ENCODE measurements around the gene RTEL1. TPM values are rescaled to one million over a fixed set of nuclear protein-coding genes. Genes with fewer than 3 reads are reported as not detected.

RTEL1 gene
- total and polyA plus RNA-seq, 9 of the 15 experiments (the other 6 are each of a cell fraction or from before 2014, with no cell fraction given) = 0.36 to 61.0 (median 17.9) TPM

- BruUV-seq (replicated peaks) = no TSS peak
- Histone ChIP-seq H3K4me2 (ENCODE audit: insufficient read depth, low read length) (no peak overlapping the region), H3K79me2 (ENCODE audit: control insufficient read depth, insufficient read depth, low read length) (peaks cover 16% of the 10 kb centered on the region), H3K9ac (ENCODE audit: insufficient read depth in 1 of 2, low read depth in 2 of 2, low read length in 2 of 2) (peak overlapping the region in 1 of 2 experiments; percentile 81; a peak in 1 of 4 replicates), H3K27me3 (ENCODE audit: control insufficient read depth in 2 of 2, insufficient read depth in 2 of 2, low read length in 2 of 2) (no peaks in the 10 kb centered on the region), H2AFZ (ENCODE audit: low read depth, low read length) (no peak overlapping the region), H3K4me1 (replicated peaks in 1 of 2; ENCODE audit: control insufficient read depth in 2 of 2, insufficient read depth in 2 of 2, low read length in 2 of 2) (peaks cover 12 to 79% of the 10 kb centered on the region in 2 experiments), H3K9me1 (ENCODE audit: control insufficient read depth, insufficient read depth, low read length) (no peaks in the 10 kb centered on the region), H3K36me3 (ENCODE audit: control insufficient read depth, insufficient read depth, low read length) (peaks cover 37% of the 10 kb centered on the region), H3K4me3 (no peak overlapping the region), H3K27ac (ENCODE audit: extremely low read depth, low read depth, low read length) (no peak overlapping the region), H4K20me1 (replicated peaks; ENCODE audit: control insufficient read depth, insufficient read depth, low read length) (peaks cover 9% of the 10 kb centered on the region), H3K9me3 (replicated peaks; ENCODE audit: control insufficient read depth, insufficient read depth, low read depth, low read length) (no peaks in the 10 kb centered on the region)
- DNase-seq (ENCODE audit: extremely low read depth in 1 of 4, low spot score in 3 of 4) (peak in 2 of 4 experiments; percentile 17 to 21), ATAC-seq (no peak), FAIRE-seq (no peak)
- intact Hi-C loops (cut with micrococcal nuclease) = loop anchor here (10.0 kb wide), 2 partner anchors 83 to 167 kb away; partner anchors contain the start of gene PTK6
- WGBS (ENCODE audit: insufficient coverage, low coverage, missing lambda C conversion rate) = 76% methylated on average over 5 of the region's 14 CpGs
- CTCF ChIA-PET (ENCODE audit: low intra/inter-chr PET ratio) = no interaction called here
- TF ChIP-seq BRF1 (IDR thresholded peaks at IDR 0.05; ENCODE audit: borderline replicate concordance, extremely low read depth, insufficient read length) (no peak), RFX1 (IDR thresholded peaks at IDR 0.05) (no peak), POLR2G (IDR thresholded peaks at IDR 0.05; ENCODE audit: low read depth, low read length) (peak; percentile 71), POLR2A (conservative IDR thresholded peaks at IDR 0.05) (peak; percentile 56), ZNF175 (CRISPR knock-in tag; IDR thresholded peaks at IDR 0.05; ENCODE audit: low read depth) (no peak), PATZ1 (CRISPR knock-in tag; IDR thresholded peaks at IDR 0.05; ENCODE audit: borderline replicate concordance) (no peak), NFATC3 (IDR thresholded peaks at IDR 0.05) (no peak), PHF8 (IDR thresholded peaks at IDR 0.05; ENCODE audit: borderline replicate concordance, low read length) (no peak), ZNF263 (CRISPR knock-in tag; IDR thresholded peaks at IDR 0.05; ENCODE audit: borderline replicate concordance) (no peak), LCOR (CRISPR knock-in tag; IDR thresholded peaks at IDR 0.05) (no peak), ZNF586 (CRISPR knock-in tag; conservative IDR thresholded peaks at IDR 0.05) (no peak), POLR2B (IDR thresholded peaks at IDR 0.05; ENCODE audit: low read depth, partially characterized antibody) (peak; percentile 22), CCAR2 (IDR thresholded peaks at IDR 0.05; ENCODE audit: low read depth, low read length) (no peak), KHSRP (IDR thresholded peaks at IDR 0.05) (no peak), HMGN3 (IDR thresholded peaks at IDR 0.05; ENCODE audit: borderline replicate concordance, extremely low read depth, insufficient read length, low read depth, low read length) (peak; percentile 43), RBFOX2 (IDR thresholded peaks at IDR 0.05; ENCODE audit: low read depth, low read length) (peak; percentile 58; the same call in 1 of the 2 replicates)
- POLR2A ChIA-PET = interaction anchor here (0.6 to 1.3 kb wide), 4 partner anchors 18 to 164 kb away, joined by 3 to 6 read pairs (median 4); partner anchors contain the start of genes GMEB2 and TPD52L2
- in situ Hi-C loops (cut with MboI) = no loop called here
Observed at GRCh38 chr20:63701329-63702035, 43.4 kb downstream of the RTEL1 start.
